GM12875 (cell line): Measurements from ENCODE around the gene FNIP2.

ENCODE experiments used
- H3K4me3 ChIP-seq: one replicate; pipeline ENCODE4 v1.5.1; 2011; ENCODE audit warnings: low read depth, low read length, control low read depth
- TF ChIP-seq, protein P1 (sequence below): IDR thresholded peaks from 2 replicates; pipeline ENCODE4 v1.5.1; 2011; ENCODE audit warnings: low read depth, mild to moderate bottlenecking, control low read depth, inconsistent platforms, low read length, moderate library complexity, borderline replicate concordance; ENCODE audit not compliant: insufficient read depth

Gene FNIP2

DNA sequence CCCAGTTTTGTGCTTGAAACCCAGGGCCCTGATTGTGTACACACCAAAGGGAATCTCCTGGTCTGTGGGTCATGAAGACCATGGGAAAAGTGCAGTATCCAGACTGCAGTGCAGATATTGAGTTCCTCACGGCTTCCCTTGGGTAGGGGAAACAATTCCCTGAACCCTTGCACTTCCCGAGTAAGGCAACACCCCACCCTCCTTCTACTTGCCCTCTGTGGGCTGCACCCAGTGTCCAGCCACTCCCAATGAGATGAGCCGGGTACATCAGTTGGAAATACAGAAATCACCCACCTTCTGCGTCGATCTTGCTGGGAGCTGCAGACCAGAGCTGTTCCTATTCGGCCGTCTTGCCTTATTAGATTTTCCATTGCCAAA, 134.2 kb downstream of the FNIP2 start:
- TF ChIP-seq, protein P1, sequence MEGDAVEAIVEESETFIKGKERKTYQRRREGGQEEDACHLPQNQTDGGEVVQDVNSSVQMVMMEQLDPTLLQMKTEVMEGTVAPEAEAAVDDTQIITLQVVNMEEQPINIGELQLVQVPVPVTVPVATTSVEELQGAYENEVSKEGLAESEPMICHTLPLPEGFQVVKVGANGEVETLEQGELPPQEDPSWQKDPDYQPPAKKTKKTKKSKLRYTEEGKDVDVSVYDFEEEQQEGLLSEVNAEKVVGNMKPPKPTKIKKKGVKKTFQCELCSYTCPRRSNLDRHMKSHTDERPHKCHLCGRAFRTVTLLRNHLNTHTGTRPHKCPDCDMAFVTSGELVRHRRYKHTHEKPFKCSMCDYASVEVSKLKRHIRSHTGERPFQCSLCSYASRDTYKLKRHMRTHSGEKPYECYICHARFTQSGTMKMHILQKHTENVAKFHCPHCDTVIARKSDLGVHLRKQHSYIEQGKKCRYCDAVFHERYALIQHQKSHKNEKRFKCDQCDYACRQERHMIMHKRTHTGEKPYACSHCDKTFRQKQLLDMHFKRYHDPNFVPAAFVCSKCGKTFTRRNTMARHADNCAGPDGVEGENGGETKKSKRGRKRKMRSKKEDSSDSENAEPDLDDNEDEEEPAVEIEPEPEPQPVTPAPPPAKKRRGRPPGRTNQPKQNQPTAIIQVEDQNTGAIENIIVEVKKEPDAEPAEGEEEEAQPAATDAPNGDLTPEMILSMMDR, result no peak
- no peak overlapping the region for H3K4me3 ChIP-seq

GRCh38 chr4:158903472-158904043, 134.7 kb downstream of the FNIP2 start:
- H3K4me3 ChIP-seq, result no peak overlapping the region
- TF ChIP-seq, protein P1, result no peak

DNA sequence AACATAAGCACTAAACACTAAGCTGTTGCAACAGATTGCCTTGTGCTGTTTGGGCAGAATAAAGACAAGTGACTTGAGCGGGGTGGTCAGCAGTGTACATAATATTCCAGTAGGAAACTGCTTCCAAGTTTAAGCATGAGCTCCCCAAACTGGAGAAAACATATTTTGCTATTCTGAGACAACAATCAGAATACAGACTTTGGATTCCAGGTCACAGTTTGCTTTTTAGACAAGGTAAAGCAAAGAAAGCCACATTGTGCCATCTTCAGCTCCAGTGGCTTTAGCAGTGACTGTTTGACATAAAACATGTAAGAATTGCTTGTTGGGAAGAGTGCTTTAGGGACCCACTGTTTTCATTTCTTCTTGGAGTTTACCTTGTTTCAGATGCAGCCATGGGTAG, 136.0 kb downstream of the FNIP2 start:
- no peak overlapping the region for H3K4me3 ChIP-seq
- TF ChIP-seq, protein P1, result no peak

- no peak overlapping the region for H3K4me3 ChIP-seq
- TF ChIP-seq, protein P1, result no peak
These were observed 137.2 kb downstream of the FNIP2 start for GRCh38 chr4:158906073-158906472.

GRCh38 chr4:158912390-158912789, 143.6 kb downstream of the FNIP2 start:
- TF ChIP-seq, protein P1, result no peak
- no peak overlapping the region for H3K4me3 ChIP-seq

DNA sequence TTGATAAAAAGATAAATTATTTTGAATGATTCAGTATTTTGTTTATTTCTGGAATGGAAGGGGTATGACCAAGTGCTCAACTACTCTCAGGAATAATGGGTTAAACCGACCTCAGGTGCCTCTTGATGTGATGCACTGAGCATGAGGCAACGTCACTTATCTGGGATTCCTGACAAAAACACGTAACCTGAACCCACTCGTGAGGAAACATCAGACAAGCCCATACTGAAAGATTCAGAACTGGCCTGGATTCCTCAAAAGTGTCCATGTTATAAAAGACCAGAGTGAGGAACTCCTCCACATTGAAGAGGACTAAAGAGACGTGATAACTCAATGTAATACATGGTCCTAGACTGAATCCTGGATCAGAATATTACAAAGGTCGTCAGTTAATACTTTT, 144.0 kb downstream of the FNIP2 start:
- H3K4me3 ChIP-seq, result no peak overlapping the region

GRCh38 chr4:158913766-158914165, 144.9 kb downstream of the FNIP2 start:
- H3K4me3 ChIP-seq, result no peak overlapping the region
- TF ChIP-seq, protein P1, result no peak

More for the DNA sequence above, 144.0 kb downstream of the FNIP2 start:
- TF ChIP-seq, protein P1, result no peak
